GM21717 (cell line): Measurements from ENCODE around the gene EDN2.

Experiments used
- ATAC-seq: cut with Tn5 transposase; IDR thresholded peaks from one replicate; pipeline ENCODE4 v1.9.1; 2021; ENCODE audit warnings: mild to moderate bottlenecking, moderate library complexity; ENCODE audit not compliant: unreplicated experiment

EDN2 gene

GRCh38 chr1:41444246-41444645, 40.2 kb downstream of the EDN2 start:
- no peak for ATAC-seq

- ATAC-seq, result no peak
Observed at GRCh38 chr1:41442697-41443251, 41.7 kb downstream of the EDN2 start.

GRCh38 chr1:41440321-41441085, 44.0 kb downstream of the EDN2 start:
- no peak for ATAC-seq

- ATAC-seq, result no peak
Observed at GRCh38 chr1:41439234-41439633, 45.2 kb downstream of the EDN2 start.

GRCh38 chr1:41438711-41439110, 45.8 kb downstream of the EDN2 start:
- ATAC-seq, result no peak

- ATAC-seq, result no peak
Observed at GRCh38 chr1:41437011-41437355, 47.5 kb downstream of the EDN2 start.

- ATAC-seq, result no peak
Observed at GRCh38 chr1:41436281-41437010, 48.0 kb downstream of the EDN2 start.

- no peak for ATAC-seq
Observed at GRCh38 chr1:41435570-41436178, 48.8 kb downstream of the EDN2 start.

- no peak for ATAC-seq
Observed at GRCh38 chr1:41434748-41435449, 49.6 kb downstream of the EDN2 start.

GRCh38 chr1:41434306-41434705, 50.2 kb downstream of the EDN2 start:
- no peak for ATAC-seq

- ATAC-seq, result no peak
Observed at GRCh38 chr1:41433501-41433900, 51.0 kb downstream of the EDN2 start.

GRCh38 chr1:41432481-41433280, 51.8 kb downstream of the EDN2 start:
- ATAC-seq, result no peak

- no peak for ATAC-seq
Observed at GRCh38 chr1:41431490-41432350, 52.8 kb downstream of the EDN2 start.

GRCh38 chr1:41430582-41430981, 53.9 kb downstream of the EDN2 start:
- no peak for ATAC-seq

GRCh38 chr1:41430069-41430468, 54.4 kb downstream of the EDN2 start:
- no peak for ATAC-seq

- no peak for ATAC-seq
Observed at GRCh38 chr1:41429641-41430035, 54.8 kb downstream of the EDN2 start.
